ENCODE measurements around the gene CEP55.
"Not testable (repeated sequence)": the region's sequence is repeated elsewhere in the genome, so short reads cannot be mapped to it uniquely, and the experiment has no call there.

Gene CEP55

DNA sequence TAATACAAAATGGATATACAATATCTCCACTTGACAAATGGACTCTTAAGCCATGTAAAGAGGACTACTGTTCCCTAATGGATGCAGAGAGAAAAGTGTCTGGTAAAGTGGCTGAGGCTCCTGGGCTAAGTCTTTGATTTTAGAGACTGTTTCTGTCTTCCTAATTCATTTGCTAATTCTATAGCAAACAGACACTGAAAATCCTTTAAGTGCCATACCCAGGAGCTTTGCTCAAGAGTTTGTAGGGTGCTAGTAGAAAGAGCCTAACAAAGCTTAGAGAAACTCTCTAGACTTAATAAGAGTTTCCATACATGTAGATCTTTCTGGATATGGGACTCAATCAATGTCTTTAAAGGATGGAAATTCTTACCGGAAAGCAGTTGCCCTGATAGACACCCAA lies 16.7 kb downstream of the CEP55 start:
- DNase-seq (ENCODE audit: low read depth) = no peak

- no peak for DNase-seq (ENCODE audit: low read depth)
Observed at GRCh38 chr10:93514521-93514920, 18.1 kb downstream of the CEP55 start.

DNA sequence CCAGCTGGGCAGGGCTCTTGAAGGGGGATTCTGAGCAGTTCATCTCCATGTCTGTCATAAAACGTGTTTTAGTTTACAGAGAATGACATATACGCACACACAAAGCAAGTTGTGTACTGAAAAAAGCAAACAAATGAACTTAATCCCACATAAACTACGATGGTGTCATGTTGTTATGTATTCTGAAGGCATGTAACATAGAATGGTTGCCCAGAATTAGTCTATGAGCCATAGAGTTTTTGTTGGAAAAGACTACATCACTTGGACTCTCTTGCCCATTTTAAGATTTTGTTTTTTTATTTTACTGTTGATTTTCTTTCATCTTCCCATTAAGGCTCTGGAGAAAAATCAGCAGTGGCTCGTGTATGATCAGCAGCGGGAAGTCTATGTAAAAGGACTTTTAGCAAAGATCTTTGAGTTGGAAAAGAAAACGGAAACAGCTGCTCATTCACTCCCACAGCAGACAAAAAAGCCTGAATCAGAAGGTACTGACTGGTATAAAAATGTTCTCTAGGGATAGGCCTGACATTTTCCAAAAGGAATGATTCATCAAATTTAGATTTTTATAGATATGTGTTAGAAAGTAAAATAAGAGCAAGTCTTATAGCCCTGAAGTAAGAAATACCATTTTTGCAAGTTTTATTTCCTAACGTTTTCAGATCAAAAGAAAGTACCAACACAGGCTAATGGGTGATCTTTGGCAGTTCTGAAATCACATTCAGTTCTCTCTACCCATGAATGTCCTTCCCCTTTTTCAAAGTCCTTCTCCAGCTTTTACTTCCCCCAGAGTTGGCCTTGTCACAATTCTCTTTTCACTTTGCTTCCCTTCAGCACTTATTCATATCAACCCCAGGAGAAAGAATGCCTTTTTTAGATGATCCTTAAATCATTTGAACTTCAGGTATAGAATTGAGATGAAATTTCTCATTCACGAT lies 18.9 kb downstream of the CEP55 start:
- no peak for DNase-seq (ENCODE audit: low read depth)

GRCh38 chr10:93516006-93516380 lies 19.6 kb downstream of the CEP55 start:
- no peak for DNase-seq (ENCODE audit: low read depth)

DNA sequence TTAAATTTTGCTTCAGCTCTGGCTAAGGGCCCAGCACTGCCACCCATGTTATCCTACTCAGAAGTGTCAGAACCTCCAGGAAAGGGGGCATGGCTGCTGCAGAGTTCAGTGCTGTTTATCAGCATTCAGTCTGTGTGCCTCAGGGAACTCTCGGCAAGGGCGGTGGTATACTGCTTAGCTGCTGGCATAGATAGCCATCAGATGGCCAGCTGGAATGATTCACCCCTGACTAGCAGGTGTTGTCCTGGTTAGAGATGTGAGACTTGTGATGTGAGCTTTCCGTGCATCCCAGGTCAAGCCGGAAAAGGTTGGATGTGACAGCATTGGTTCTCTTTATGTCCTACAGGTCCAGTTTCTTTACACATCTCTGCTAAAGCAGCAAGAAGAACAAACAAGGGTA lies 22.1 kb downstream of the CEP55 start:
- DNase-seq (ENCODE audit: low read depth) = no peak

GRCh38 chr10:93535293-93535692 lies 38.9 kb downstream of the CEP55 start:
- no peak for DNase-seq (ENCODE audit: low read depth)

DNA sequence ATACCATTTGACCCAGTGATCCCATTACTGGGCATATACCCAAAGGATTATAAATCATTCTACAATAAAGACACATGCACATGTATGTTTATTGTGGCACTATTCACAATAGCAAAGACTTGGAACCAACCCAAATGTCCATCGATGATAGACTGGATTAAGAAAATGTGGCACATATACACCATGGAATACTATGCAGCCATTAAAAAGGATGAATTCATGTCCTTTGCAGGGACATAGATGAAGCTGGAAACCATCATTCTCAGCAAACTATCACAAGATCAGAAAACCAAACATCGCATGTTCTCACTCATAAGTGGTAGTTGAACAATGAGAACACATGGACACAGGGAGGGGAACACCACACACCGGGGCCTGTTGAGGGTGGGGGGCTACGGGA lies 44.5 kb downstream of the CEP55 start:
- not testable (repeated sequence) for DNase-seq (ENCODE audit: low read depth)

- DNase-seq (ENCODE audit: low read depth) = peak; percentile 64
Observed at GRCh38 chr10:93541402-93542357, 45.3 kb downstream of the CEP55 start.

DNA sequence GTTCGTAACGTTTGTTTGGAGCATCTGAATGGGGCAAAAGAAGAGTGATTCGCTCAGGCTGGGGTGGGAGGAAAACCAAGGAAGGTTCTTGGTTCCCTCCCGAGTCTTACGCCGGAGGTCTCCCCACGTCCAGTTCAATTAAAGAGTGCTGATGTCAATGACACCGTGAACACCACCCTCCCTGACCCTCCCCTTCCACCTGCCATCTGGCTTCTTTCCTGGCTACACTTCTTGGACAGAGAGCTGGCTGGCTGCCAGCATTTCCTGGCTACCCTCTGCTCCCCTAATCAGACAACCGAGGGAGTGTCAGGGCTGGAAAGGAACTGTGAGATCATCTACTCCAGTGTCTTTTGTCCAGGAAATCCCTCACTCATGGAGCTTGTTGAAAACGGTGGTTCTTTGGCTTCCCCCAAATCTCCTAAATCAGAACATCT lies 46.0 kb downstream of the CEP55 start:
- no peak for DNase-seq (ENCODE audit: low read depth)

DNA sequence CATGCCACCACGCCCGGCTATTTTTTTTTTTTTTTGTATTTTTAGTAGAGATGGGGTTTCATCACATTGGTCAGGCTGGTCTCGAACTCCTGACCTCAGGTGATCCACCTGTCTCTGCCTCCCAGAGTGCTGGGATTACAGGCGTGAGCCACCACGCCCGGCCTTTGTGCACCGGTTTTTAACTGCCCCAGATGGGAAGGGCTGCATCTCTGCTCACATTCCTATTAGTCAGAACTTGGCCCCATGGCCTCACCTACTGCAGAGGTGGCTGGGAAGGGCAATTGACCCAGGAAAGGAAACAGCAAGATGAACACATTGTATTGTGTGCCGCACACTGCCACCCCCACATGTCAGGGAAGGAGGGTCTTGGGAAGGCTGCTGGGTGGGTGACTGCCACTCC lies 50.6 kb downstream of the CEP55 start:
- not testable (repeated sequence) for DNase-seq (ENCODE audit: low read depth)

DNA sequence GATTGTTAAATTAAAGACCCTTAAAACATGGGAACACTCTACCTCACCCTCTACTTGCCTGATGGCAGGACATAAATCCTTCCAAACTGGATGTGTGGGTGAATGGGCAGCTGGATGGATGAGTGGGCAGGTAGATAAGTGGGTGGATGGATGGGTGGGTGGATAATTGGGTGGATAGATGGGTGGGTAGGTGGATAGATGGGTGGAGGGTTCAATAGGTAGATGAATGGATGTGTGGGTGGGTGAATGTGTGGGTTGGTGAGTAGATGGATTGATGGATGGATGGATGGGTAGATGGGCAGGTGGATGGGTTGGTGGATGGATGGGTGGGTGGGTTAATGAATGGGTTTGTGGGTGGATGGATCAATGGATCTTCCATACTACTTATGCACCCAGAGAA lies 51.1 kb downstream of the CEP55 start:
- DNase-seq (ENCODE audit: low read depth) = no peak

- peak; percentile 70 for DNase-seq (ENCODE audit: low read depth)
Observed at GRCh38 chr10:93548376-93549071, 52.1 kb downstream of the CEP55 start.

DNA sequence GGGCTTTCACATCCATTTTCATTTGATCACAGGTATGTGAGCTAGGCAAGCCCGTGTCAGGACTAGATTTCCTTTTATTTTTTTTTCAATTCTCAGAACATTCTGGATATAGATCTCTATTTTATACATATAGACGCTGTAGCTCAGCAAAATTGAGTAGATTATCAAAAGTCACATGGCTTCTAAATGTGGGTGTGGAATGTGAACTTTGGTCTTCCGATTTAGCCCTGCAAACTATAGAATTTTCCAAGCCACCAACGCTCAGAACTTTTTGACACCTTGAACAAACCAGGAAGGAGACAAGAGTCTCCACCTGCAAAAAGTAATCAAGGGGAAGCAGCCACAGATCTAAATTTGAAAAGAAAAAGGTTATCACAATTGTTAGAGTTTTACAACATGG lies 54.2 kb downstream of the CEP55 start:
- no peak for DNase-seq (ENCODE audit: low read depth)

DNA sequence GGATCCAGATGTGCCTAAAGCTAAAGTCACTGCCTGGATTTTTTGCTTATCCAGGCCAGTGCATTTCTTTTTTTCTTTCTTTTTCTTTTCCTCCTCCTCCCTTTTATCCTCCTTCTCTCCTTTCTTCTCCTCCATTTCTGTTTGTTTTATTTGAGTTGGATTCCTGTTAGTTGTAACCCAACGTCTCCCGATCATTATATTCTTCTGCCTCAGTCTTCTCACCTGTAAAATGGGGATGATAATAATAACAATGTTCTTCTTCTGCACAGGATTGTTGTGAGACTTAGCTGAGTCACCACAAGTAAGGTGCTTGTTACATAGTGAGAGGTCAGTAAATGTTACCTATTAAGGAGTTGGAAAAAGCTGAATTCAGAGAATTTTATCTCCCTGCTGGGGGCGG lies 56.4 kb downstream of the CEP55 start:
- DNase-seq (ENCODE audit: low read depth) = no peak

DNA sequence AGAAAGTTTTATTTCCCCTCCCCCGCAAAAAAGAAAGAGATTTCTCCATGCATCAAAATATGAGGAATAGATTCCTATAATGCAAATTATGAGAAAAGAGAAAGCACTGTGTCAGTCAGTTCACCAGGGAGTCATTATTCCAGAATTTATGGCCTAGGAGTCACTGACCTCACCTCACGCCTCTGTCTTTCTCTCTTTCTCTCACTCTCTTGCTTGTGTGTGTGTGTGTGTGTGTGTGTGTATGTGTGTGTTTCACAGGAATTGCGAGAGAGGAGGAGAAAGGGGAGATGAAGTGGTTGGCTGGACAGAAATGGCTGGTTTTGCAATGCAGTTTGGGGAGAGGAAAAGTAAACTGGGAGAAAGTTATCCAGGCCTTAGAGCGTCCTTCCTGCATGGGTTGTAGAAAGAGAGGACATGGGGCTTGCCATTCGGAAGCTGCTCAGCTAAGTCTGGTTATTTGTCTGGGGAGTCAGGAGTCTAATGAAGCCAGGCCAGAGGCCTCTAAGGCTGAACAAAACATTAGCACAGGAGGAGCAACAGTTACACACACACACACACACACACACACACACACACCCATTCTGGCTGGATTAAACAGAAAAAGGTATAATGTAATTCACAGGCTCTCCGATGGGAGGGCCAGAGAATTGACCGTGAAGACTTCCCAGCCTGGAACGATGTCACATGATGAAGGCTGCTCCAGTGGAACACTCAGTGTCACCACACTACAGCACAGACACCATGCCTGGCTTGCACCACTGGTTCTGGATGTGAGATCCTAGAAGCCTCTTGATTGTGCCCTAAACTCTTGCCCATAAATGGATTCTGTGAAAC lies 57.3 kb downstream of the CEP55 start:
- no peak for DNase-seq (ENCODE audit: low read depth)

GRCh38 chr10:93554316-93554663 lies 57.9 kb downstream of the CEP55 start:
- DNase-seq (ENCODE audit: low read depth) = no peak

- DNase-seq (ENCODE audit: low read depth) = peak; percentile 79
Observed at GRCh38 chr10:93554760-93555432, 58.5 kb downstream of the CEP55 start.

DNA sequence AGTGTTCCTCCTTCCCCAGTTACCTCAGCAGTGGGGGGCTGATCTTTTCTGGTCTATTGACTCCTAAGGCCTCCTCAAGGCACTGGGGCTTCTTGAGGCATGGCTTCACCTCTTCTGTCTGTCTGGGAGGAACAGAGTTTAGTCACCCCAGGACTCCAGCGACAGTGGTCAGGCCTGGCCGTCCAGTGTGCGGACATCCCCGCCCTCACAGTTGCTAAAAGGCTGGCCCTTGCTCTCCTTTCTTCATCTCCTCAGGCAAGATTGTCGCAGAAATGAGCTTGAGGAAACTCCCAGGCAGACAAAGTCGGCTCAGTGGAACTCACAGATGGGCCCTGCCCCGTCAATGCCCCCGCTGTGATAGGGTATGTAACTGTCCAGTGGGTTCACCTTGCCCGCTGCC lies 63.1 kb downstream of the CEP55 start:
- no peak for DNase-seq (ENCODE audit: low read depth)

DNA sequence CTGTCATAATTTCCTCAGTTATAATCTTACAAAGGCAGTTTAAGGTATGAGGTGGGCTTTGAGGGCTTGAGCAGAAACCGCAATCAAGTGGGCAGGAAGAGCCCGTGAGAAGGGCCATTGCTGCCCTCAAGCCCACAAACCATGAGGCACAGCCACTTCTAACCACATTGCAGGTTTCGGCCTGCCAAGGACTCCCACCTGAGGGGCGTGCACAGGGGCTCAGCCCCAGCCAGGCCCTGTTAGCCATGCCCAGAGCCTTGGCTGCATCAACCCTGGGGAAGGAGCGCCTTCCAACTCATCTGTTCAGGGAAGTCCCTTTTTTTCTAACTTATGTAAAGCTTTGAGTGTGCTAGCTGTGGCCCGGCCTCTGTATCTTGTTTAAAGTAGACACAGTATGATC lies 64.1 kb downstream of the CEP55 start:
- no peak for DNase-seq (ENCODE audit: low read depth)

DNA sequence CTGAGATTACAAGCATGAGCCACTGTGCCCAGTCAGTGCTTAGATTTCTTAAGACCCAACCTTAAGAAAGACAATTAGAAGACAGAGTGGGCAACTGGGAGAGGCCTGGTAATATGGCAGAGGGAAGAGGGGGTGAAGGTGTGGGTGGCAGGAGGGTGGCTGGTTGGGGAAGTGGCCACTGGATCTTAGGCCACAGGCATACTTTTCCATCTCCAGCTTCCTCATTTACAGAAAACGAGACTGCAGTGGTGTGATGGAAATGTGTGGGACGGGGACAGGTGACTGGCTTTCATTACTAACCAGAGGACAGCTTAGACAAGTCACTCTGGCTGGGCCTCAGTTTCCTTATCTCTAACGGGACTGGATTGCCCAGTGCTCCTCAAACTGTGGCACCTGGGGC lies 69.0 kb downstream of the CEP55 start:
- DNase-seq (ENCODE audit: low read depth) = no peak

Data from ELR (cell line).